RWPE1 (cell line): ENCODE measurements around the gene FOXRED1.

Experiments
- CTCF ChIA-PET: fragments of 350-600 bp; sonication (Branson Sonifier 250); formaldehyde crosslinking; extraction: SDS; loops from one replicate; lab custom pipeline; 2021; lab: Yijun Ruan, JAX
- POLR2A ChIA-PET: fragments of 400-600 bp; formaldehyde crosslinking; extraction: SDS; loops from one replicate; lab custom pipeline; 2020; ENCODE audit warnings: antibody characterized with exemption; ENCODE audit not compliant: low non-redundant PET; lab: Yijun Ruan, JAX
- DNase-seq: peaks from one replicate; pipeline ENCODE4 v3.0.0; 2012; ENCODE audit warnings: low spot score
- H3K27ac ChIP-seq: fragments of 450-650 bp; 2 replicates; pipeline ENCODE4 v1.5.1; 2017
- CTCF ChIP-seq: fragments of 450-650 bp; conservative IDR thresholded peaks from 2 replicates; pipeline ENCODE4 v1.5.1; 2017; ENCODE audit warnings: low read depth, mild to moderate bottlenecking

Gene FOXRED1

GRCh38 chr11:126268708-126269579 lies at the start of gene FOXRED1, which contains the start of gene SRPRA:
Gene FOXRED1 (plus strand): TSS chr11:126269154. CDS start chr11:126269207, 53 bp downstream.
Gene SRPRA (minus strand): TSS chr11:126268895. CDS start chr11:126268804, 91 bp downstream.
- H3K27ac ChIP-seq, result peak within 1 kb of the TSS; percentile 81
- TF ChIP-seq CTCF, result no peak
- CTCF ChIA-PET, result interaction anchor here (0.6 kb wide), 1 partner anchor 55 kb away, joined by 5 read pairs; no protein-coding TSS in a partner anchor
- POLR2A ChIA-PET, result interaction anchor here (1.0 kb wide), 1 partner anchor 212 kb away, joined by 3 read pairs; no protein-coding TSS in a partner anchor
- DNase-seq, result peak; percentile 100

GRCh38 chr11:126219547-126219946 lies 49.4 kb upstream of the FOXRED1 start:
- POLR2A ChIA-PET, result no interaction called here
- H3K27ac ChIP-seq, result no peak overlapping the region

GRCh38 chr11:126224647-126225294 lies 44.2 kb upstream of the FOXRED1 start:
- POLR2A ChIA-PET, result no interaction called here
- no peak for TF ChIP-seq CTCF
- CTCF ChIA-PET, result no interaction called here

More at GRCh38 chr11:126219547-126219946, 49.4 kb upstream of the FOXRED1 start:
- no peak for DNase-seq
- TF ChIP-seq CTCF, result no peak
- CTCF ChIA-PET, result interaction anchor here (0.6 to 0.7 kb wide), 3 partner anchors 90 to 874 kb away, joined by 4 to 6 read pairs (median 5); no protein-coding TSS in a partner anchor

GRCh38 chr11:126225295-126225665 lies 43.7 kb upstream of the FOXRED1 start:
- H3K27ac ChIP-seq, result no peak overlapping the region
- CTCF ChIA-PET, result no interaction called here
- TF ChIP-seq CTCF, result no peak
- DNase-seq, result no peak
- POLR2A ChIA-PET, result no interaction called here

More at GRCh38 chr11:126224647-126225294, 44.2 kb upstream of the FOXRED1 start:
- no peak for DNase-seq
- H3K27ac ChIP-seq, result no peak overlapping the region

- TF ChIP-seq CTCF, result no peak
- ChIA-PET POLR2A (no interaction called here), CTCF (interaction anchor here (0.6 to 0.8 kb wide), 3 partner anchors 86 to 1348 kb away, joined by 3 to 6 read pairs (median 4); no protein-coding TSS in a partner anchor)
- H3K27ac ChIP-seq, result no peak overlapping the region
- no peak for DNase-seq
These were observed 42.4 kb upstream of the FOXRED1 start for GRCh38 chr11:126226334-126227084.
